GM18502 (cell line): ENCODE results near the gene VPS36.
"Not testable (repeated sequence)": the region's sequence is repeated elsewhere in the genome, so short reads cannot be mapped to it uniquely, and the experiment has no call there.

ENCODE experiments used
- ATAC-seq: cut with Tn5 transposase; IDR thresholded peaks from one replicate; pipeline ENCODE4 v1.9.1; 2021; ENCODE audit warnings: mild to moderate bottlenecking; ENCODE audit not compliant: unreplicated experiment, poor library complexity

Gene VPS36

DNA sequence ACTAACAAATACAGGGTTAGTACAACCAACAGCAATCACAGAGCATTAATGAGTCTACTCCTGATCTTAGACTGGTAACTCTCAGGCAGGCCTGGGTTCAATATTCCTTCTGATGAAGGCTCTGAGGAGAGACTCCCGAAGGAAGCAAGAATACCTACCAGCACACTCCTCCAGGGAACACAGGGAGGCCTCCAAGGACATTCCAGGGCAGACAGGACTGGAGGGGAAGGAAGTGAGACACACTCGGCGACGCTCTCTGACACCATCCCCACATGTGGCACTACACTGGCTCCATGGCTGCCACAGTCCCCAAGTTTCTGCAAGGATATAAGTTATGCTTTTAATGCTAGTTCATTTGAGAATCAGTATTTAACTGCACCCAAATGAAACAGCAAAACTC lies 64.6 kb downstream of the VPS36 start:
- no peak for ATAC-seq

- no peak for ATAC-seq
These were observed 67.1 kb downstream of the VPS36 start for GRCh38 chr13:52383366-52383765.

GRCh38 chr13:52378312-52378711 lies 72.1 kb downstream of the VPS36 start:
- no peak for ATAC-seq

- ATAC-seq: no peak
These were observed 72.5 kb downstream of the VPS36 start for GRCh38 chr13:52377898-52378297.

DNA sequence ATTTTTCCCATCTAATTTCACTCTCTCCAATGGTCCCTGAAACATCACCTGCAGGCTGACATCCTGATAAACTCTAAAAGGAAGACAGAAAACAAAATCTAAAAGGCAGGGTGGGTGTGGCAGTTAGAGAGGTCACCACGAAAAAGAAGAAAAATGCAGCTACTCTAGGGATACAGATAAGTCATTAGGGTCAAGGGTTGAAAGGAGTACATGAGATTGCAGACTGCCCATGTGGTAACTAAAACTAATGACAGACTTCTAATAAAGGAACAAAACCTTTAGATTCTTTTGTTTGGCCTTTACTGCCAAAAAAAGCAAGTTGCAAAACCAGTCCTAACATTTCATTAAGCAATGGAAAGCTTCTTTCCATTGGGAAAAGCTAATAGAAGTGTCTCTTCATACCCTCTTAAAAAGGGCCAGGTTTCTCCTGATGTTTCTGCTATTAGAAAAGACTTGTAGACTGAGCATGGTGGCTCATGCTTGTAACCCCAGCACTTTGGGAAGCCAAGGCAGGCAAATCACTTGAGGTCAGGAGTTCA lies 75.5 kb downstream of the VPS36 start:
- no peak for ATAC-seq

GRCh38 chr13:52374389-52374788 lies 76.0 kb downstream of the VPS36 start:
- ATAC-seq: no peak

DNA sequence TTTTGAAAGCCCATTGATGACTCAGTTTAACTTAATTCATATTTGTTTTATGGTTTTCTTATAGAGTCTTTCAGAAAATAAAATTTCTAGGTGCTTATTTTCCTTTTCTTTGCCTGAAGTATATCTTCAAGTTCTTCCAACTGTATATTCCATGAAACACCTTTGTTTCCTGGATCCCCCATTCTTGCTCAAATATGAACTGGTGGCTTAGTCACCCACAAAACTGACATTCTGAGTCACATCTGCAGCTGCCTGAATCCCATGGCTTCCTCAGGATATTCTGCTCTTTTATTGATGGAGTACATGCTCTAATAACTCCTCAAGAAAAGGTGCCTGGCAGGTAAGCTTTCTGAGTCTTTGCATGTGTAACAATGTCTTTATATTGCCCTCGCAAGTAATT lies 77.2 kb downstream of the VPS36 start:
- ATAC-seq: not testable (repeated sequence)

GRCh38 chr13:52371736-52372247 lies 78.6 kb downstream of the VPS36 start:
- no peak for ATAC-seq

DNA sequence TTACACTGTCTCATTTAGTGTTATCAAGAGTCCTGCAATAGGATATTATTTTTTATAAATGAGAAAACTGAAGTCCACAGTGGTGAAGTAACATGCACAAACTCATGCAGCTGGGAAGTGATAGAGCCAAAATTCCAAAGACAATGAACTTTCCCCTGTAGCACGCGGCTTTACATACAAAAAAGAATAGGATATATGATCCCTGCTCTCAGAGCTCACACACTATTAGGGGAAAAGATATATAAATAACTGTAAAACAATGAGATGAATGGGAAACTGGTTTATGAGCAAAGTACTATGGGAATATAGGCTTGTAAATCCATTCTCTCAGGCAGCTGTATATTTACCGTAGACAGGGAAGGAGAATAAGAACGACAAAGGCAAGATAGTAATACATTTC lies 84.1 kb downstream of the VPS36 start:
- no peak for ATAC-seq
